Activated naive CD8-positive, alpha-beta T cell treated with anti-CD3 and anti-CD28 coated beads, Interleukin-2, amount 50 U/mL, for 16 hours (primary cell): Measurements from ENCODE around the gene SETBP1.

ENCODE experiments used
- DNase-seq: peaks from one replicate; pipeline ENCODE4 v3.0.0-alpha.2; 2020; ENCODE audit warnings: low read depth, low spot score

The SETBP1 gene

DNA sequence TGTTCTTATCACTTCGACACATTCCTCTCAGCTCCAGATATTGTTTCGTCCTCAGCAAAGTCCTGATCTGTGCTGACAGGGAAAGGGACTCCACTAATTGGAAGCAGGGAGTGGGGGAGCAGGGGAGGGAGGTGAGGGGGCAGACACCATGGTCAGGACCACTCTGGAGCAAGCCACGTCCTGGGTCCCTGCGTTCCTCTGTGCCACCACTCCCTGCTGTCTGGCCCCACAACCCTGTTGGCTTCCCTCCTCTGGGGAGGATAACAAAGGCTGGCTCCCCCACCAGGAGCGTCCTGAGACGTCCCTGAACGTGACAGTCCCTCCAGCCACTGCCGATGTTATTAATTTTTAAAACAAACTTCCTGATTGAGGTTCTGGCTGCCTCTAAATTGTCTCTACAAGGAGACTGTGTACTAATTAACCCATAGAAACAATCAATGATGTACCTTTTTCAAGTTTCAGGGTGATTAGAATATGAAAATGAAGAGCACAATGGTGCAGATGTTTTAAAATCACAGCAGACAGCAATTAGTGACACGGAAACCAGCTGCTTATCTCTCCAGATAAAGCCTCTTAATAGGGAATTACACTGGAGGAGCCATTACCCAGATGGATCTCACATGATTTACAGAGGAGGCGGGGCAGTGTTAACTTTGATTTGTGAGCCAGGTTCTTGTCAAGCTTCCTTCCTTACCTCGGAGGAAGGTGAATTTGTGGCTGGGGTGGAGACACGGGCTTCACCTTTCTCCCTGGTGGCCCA, 257.5 kb downstream of the SETBP1 start:
- DNase-seq: no peak

DNA sequence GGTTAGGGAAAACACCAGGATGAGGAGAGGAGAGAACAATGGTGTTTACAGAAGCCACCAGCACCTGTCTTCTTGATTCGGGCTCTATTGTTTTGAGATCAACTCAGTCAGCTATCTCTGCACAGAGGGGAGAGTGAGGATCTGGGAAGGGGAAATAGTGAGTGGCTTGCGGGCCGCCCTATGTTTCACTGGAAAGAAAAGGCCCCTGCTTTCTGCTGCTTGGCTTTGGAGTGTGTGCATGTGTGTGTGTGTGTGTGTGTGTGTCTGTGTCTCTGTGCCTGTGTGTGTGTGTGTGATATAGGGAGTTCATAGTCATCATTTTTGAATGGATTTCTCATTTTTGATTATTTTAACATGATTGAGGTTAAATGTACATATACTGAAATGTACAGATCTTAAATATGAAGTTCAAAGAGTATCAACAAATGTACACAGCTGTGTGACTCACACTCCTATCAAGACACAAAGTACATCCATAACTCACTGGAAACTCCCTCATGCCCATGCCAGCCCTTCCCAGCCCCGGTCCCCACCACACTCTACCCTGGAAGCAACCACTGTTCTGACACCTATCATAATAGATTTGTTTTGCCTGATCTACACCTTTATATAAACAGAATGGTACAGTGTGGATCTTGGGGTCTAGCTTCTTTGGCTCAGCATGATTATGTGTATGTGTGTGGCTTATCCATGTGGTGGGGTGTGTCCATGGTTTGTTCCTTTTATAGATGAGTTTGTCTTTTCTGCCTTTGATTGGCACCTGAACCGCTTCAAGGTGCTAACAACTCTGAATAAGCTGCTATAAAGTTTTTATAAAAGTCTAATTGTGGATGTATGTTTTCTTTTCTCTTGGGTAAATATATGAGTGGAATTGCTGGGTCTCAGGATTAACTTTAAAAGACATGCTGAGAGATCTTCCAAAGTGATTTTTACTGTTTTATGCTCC, 258.3 kb downstream of the SETBP1 start:
- no peak for DNase-seq

DNA sequence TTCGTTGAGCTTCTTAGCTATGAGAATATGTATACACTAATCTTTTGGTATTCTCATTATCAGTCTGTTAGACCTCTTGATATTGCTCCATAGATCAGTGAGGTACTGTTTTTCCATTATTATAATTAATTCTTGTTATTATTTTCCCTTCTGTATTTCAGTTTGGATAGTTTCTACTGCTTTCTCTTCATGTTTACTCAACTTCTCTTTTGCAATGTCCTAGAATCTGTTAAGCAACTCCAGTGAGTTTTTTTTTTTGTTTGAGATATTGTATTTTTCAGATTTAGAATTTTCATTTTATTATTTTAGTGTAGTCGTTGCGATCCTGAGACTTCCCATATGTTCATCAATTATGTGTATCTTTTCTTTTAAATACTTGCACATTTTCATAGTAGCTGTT, 260.8 kb downstream of the SETBP1 start:
- DNase-seq: no peak

DNA sequence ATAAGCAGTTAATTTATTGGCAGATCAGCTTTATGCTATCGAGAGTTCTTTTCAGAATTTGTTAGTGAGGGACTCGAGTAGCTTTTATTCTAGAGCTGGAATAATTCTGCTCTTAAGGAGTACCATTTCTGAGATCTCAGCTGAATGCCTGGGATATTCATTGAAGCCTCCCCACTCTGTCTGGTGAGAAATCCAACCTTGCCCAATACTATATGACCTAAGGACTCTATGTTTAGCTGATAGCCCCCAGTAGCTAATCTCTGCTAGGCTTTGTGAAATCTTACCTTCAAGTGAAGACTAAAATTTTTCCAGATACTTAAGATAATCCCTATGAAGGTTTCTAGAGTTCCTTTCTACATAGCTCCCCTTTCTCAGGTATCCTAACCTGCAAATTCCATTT, 261.4 kb downstream of the SETBP1 start:
- no peak for DNase-seq

DNA sequence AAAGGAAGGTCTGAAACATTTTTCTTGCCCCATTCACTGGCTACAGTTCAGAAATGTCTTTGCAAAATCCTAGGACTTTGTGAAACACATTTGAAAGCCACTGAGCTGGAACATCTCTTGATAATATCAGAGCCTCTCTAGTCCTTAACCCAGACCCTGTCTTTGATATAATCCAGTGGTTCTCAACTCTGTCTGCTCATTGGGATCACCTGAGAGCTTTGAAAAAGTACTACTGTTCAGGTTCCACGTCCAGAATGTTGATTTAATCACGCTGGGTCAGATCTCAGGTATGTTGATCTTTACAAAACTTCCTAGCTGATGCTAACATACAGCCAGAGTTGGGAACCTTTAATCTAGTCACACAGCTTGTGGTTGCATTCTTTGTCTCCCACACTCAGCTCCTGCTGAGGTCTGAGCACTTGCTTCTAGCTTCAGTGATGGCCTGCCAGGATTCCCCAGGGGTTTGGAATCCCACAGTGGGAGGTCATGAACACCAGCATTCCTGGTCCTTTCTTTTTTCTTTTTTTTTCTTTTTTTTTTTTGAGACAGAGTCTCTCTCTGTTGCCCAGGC, 262.7 kb downstream of the SETBP1 start:
- DNase-seq: no peak

- no peak for DNase-seq
These were observed 263.8 kb downstream of the SETBP1 start for GRCh38 chr18:44944461-44944860.

- no peak for DNase-seq
These were observed 265.3 kb downstream of the SETBP1 start for GRCh38 chr18:44945888-44946401.

DNA sequence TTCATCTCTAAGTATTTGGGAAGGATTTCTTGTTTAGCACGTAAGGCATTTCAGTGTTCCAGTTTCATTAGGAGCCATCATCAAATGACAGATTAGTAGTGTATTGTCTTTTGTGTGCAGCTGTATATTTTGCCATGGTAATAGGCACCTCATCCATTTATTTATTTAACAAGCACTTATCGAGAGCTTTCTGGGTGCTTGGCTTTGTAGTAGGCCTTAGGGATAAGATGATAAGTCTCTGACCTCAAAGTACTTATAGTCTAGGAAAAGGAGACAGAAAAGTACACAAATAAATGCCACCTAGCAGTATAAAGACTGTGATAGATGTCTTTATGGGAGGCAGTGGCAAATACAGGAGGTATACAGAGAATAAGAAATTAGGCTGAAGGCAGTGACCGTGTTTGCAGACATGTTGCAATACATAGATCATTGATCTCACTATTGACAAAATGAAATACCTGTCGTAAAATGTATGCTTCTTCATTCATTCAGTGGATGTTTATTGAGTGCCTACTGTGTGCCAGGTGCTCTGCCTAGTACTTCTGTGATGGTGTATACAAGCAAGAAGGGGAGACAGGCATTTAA, 265.9 kb downstream of the SETBP1 start:
- no peak for DNase-seq

GRCh38 chr18:44949967-44950366, 269.3 kb downstream of the SETBP1 start:
- DNase-seq: no peak

DNA sequence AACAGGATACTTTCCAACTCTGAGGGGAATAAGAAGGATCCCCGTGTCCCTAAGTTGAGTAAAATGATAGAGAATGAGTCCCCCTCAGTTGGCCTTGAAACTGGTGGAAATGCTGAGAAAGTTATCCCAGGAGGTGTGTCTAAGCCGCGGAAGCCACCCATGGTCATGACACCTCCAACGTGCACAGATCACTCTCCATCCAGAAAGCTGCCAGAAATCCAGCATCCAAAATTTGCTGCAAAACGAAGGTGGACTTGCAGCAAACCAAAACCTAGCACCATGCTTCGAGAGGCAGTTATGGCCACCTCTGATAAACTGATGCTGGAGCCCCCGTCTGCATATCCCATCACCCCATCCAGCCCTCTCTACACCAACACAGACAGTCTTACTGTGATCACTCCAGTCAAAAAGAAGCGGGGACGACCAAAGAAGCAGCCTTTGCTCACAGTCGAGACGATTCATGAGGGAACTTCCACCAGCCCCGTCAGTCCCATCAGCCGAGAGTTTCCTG, 270.1 kb downstream of the SETBP1 start:
- DNase-seq: no peak

GRCh38 chr18:44951748-44952147, 271.1 kb downstream of the SETBP1 start:
- DNase-seq: no peak

DNA sequence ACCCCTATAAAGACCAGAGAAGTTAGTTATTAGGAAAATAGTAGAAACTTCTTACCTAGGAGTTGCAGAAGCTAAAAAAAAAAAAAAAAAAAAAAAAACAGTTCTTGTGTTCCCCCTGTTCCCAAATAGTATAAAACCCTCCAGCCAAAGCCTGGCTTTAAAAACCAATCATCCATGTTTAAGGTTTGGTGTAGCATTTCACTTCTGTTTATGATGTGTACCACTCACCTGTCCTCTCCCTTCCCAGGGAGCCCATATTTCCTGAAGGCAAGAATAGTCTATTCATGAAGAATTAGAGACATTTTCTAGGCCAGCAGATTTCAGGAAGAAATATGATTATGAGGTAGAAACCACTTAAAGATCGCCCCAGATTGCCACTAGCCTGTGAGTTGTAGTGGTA, 273.6 kb downstream of the SETBP1 start:
- no peak for DNase-seq

- DNase-seq: no peak
These were observed 275.1 kb downstream of the SETBP1 start for GRCh38 chr18:44955825-44956224.

DNA sequence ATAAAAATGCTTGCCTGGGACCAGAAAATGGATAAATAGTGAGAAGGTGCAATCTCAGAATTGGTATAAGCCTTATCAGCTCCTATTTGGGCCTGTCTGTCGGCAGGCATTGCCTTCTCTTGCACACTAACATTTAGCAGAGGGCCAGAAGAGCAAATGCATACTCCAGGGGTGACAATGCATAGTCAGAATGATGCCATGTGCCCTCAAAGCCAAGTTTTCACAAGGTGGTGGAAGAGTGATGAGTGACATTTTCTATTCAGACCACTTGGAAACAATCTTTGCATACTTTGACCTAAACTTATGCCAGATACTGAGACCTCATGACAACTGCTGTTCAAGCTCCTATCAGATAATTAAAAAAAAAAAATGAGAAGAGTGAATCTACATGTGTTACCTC, 276.3 kb downstream of the SETBP1 start:
- no peak for DNase-seq

- no peak for DNase-seq
These were observed 276.8 kb downstream of the SETBP1 start for GRCh38 chr18:44957461-44957860.

- no peak for DNase-seq
These were observed 277.4 kb downstream of the SETBP1 start for GRCh38 chr18:44958040-44958439.

- DNase-seq: no peak
These were observed 277.8 kb downstream of the SETBP1 start for GRCh38 chr18:44958455-44958854.

GRCh38 chr18:44959013-44959412, 278.3 kb downstream of the SETBP1 start:
- DNase-seq: no peak

DNA sequence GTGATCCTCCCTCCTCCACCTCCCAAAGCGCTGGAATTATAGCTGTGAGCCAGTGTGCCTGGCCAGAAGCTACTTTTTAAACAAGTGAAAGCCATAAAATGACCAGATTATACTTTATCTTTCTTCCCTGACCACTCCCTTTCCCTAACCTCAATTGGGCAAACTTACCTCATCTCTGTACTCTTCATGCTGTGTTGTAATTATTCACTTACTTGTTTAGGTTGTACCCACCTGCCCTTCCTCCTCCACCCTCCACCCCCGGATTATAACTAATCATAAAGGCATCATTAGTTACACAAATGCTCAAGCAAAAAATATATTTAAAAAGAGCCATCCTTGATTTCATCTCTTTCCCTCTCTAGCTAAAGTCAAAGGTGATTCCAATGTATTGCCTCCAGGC, 279.9 kb downstream of the SETBP1 start:
- no peak for DNase-seq

GRCh38 chr18:44961288-44961995, 280.8 kb downstream of the SETBP1 start:
- no peak for DNase-seq

DNA sequence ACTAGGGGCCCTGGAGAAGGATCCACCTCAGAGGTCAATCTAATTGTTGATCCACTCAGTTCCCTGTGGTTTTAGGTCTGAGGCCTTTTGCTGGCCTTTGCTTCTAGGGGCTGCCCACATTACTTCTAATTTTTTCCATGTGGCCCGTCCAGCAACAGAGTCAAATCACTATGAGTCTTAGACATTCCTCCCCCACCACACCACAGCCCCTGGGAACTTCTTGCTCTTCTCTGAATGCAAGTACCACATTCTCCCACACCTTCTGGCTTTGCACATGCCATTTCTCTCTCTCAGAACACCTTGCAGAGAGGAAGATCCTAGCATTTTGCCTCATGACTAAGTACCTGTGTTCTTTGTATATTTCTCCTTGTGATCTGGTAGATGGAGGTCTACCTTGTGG, 286.9 kb downstream of the SETBP1 start:
- DNase-seq: no peak
